ENCODE results near the gene DOCK8. TPM values are rescaled to one million over a fixed set of nuclear protein-coding genes. Genes with fewer than 3 reads are reported as not detected.

The DOCK8 gene
- total and polyA plus RNA-seq, 2 of the 4 experiments (the other 2 are of a cell fraction) = not detected

DNA sequence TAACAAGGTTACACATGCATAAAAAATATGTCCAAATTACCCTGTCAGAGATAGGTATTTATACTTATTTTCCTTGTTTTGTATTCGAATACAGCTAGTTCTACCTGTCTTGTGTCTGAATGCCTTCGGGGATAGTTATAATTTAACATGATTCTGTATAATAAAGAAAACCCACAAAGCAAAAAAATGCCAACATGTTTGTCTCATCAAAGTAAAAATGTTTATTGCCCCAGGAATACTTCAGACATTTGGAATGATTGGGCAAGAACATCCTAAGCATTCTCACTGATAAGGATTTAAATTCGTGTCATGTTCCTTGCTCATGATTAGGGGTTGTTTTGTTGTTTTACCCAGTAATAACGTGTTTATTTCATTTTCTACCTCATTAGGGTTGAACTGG, 74.5 kb downstream of the DOCK8 start:
- no CpG with 5 or more reads among the region's 4 CpGs for WGBS, 2 experiments (ENCODE audit: extremely low coverage in 2 of 2, insufficient read length in 1 of 2)
- in situ Hi-C loops (cut with MboI; ENCODE audit: low sequenced_read_pairs) = no loop called here
- no peak overlapping the region for H3K4me2 ChIP-seq (ENCODE audit: low read depth, low read length)

More for the DNA sequence above, 74.5 kb downstream of the DOCK8 start:
- H2BK5ac ChIP-seq (ENCODE audit: low read depth, low read length, poor library complexity, severe bottlenecking) = no peak overlapping the region
- H4K5ac ChIP-seq (ENCODE audit: low read depth, low read length) = no peak overlapping the region
- no peak overlapping the region for H3K23ac ChIP-seq (ENCODE audit: low read depth, low read length)
- intact Hi-C loops (cut with micrococcal nuclease) = no loop called here
- no peak overlapping the region for H3K9ac ChIP-seq (ENCODE audit: low read depth, low read length)
- H2AFZ ChIP-seq (replicated peaks; ENCODE audit: low read length, poor library complexity) = no peak overlapping the region
- no peak overlapping the region for H3K18ac ChIP-seq (ENCODE audit: low read depth, low read length)
- ATAC-seq (ENCODE audit: low read depth) = no peak
- H4K8ac ChIP-seq (ENCODE audit: low read depth in 2 of 2, low read length in 2 of 2) = no peak overlapping the region
- ChIA-PET CTCF (interaction anchor here (0.5 kb wide), 1 partner anchor 28 kb away, joined by 3 read pairs; no protein-coding TSS in a partner anchor), POLR2A (ENCODE audit: unreplicated experiment) (no interaction called here)
- H3K4ac ChIP-seq (ENCODE audit: low read depth, low read length) = no peak overlapping the region
- dilution Hi-C loops (cut with HindIII; ENCODE audit: low sequenced_read_pairs, unreplicated experiment) = no loop called here
- H3K14ac ChIP-seq (replicated peaks; ENCODE audit: low read depth, low read length) = no peak overlapping the region
- no peak overlapping the region for H3K4me3 ChIP-seq (ENCODE audit: insufficient read depth, low read depth, low read length)
- no peaks in the 10 kb centered on the region for H4K20me1 ChIP-seq (ENCODE audit: insufficient read depth, low read length)
- no peak overlapping the region for H2AK9ac ChIP-seq (replicated peaks; ENCODE audit: low read depth, low read length, poor library complexity)
- H2BK15ac ChIP-seq (ENCODE audit: low read depth, low read length) = no peak overlapping the region
- no peak overlapping the region for H3K56ac ChIP-seq (ENCODE audit: extremely low read depth, insufficient read depth, low read length)
- no peaks in the 10 kb centered on the region for H3K4me1 ChIP-seq (ENCODE audit: control insufficient read depth, insufficient read depth, low read length)
- H3K27ac ChIP-seq (ENCODE audit: insufficient read depth, low read length) = no peak overlapping the region
- no peaks in the 10 kb centered on the region for H3K9me3 ChIP-seq (ENCODE audit: control insufficient read depth, insufficient read depth, low read length)
- H2BK120ac ChIP-seq (ENCODE audit: low read depth, low read length) = no peak overlapping the region
- H4K91ac ChIP-seq (ENCODE audit: insufficient read depth, low read depth, low read length) = no peak overlapping the region
- H3K79me1 ChIP-seq (ENCODE audit: low read depth in 1 of 2, low read length in 2 of 2) = no peaks in the 10 kb centered on the region
- H3K27me3 ChIP-seq (ENCODE audit: control insufficient read depth, insufficient read depth, low read length) = no peaks in the 10 kb centered on the region
- no peak for DNase-seq
- TF ChIP-seq CEBPB (IDR thresholded peaks at IDR 0.05; ENCODE audit: low read depth, low read length) (no peak), POLR2A (IDR thresholded peaks at IDR 0.05; ENCODE audit: low read depth, low read length) (no peak), SMC3 (IDR thresholded peaks at IDR 0.05; ENCODE audit: low read depth, low read length) (no peak), ELK1 (IDR thresholded peaks at IDR 0.05; ENCODE audit: borderline replicate concordance, low read depth, low read length) (no peak), CHD1 (IDR thresholded peaks at IDR 0.05; ENCODE audit: low read depth, low read length) (no peak), MXI1 (IDR thresholded peaks at IDR 0.05; ENCODE audit: borderline replicate concordance, low read depth, low read length) (no peak), MAFK (IDR thresholded peaks at IDR 0.05; ENCODE audit: low read depth, low read length) (no peak), CTCF (conservative IDR thresholded peaks at IDR 0.05; ENCODE audit: low read depth, low read length) (no peak), RCOR1 (IDR thresholded peaks at IDR 0.05; ENCODE audit: insufficient replicate concordance, low read length) (no peak), NFE2L2 (IDR thresholded peaks at IDR 0.05; ENCODE audit: low read depth, low read length) (no peak), RFX5 (IDR thresholded peaks at IDR 0.05; ENCODE audit: low read depth, low read length) (no peak), FOS (IDR thresholded peaks at IDR 0.05; ENCODE audit: low read depth, low read length) (no peak), RAD21 (IDR thresholded peaks at IDR 0.05; ENCODE audit: low read length) (no peak), MAZ (IDR thresholded peaks at IDR 0.05; ENCODE audit: borderline replicate concordance, low read depth, low read length) (no peak), BHLHE40 (IDR thresholded peaks at IDR 0.05; ENCODE audit: low read depth, low read length) (no peak)
- TF ChIP-seq, protein P1, sequence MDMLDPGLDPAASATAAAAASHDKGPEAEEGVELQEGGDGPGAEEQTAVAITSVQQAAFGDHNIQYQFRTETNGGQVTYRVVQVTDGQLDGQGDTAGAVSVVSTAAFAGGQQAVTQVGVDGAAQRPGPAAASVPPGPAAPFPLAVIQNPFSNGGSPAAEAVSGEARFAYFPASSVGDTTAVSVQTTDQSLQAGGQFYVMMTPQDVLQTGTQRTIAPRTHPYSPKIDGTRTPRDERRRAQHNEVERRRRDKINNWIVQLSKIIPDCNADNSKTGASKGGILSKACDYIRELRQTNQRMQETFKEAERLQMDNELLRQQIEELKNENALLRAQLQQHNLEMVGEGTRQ (IDR thresholded peaks at IDR 0.05; ENCODE audit: low read depth, low read length) = no peak
- no TSS peak for BruUV-seq (replicated peaks)
- H2AK5ac ChIP-seq (ENCODE audit: low read depth, low read length) = no peak overlapping the region
- H2BK20ac ChIP-seq (ENCODE audit: low read depth, low read length) = no peak overlapping the region
- H3K36me3 ChIP-seq (ENCODE audit: control insufficient read depth, insufficient read depth, low read length) = no peaks in the 10 kb centered on the region
- H3K9me1 ChIP-seq (ENCODE audit: insufficient read depth, low read length) = no peaks in the 10 kb centered on the region
